Smooth muscle cell (in vitro differentiated cells): ENCODE results near the gene AGAP3. TPM values are rescaled to one million over a fixed set of nuclear protein-coding genes. Genes with fewer than 3 reads are reported as not detected.

Experiments
- DNase-seq: peaks from one replicate; lab custom pipeline; 2025; ENCODE audit not compliant: unreplicated experiment; lab: John Stamatoyannopoulos, UW
- H2AFZ ChIP-seq: fragments of 200-600 bp; sonication (generic); 2 replicates; pipeline ENCODE4 v1.6.0; 2016; ENCODE audit warnings: antibody characterized with exemption, low read depth, mild to moderate bottlenecking
- H3F3A ChIP-seq: fragments of 200-600 bp; sonication (generic); 2 replicates; pipeline ENCODE4 v1.6.0; 2017; ENCODE audit warnings: antibody characterized with exemption, low read depth
- H3K27ac ChIP-seq: fragments of 200-600 bp; sonication (generic); 2 replicates; pipeline ENCODE4 v1.5.1; 2016; ENCODE audit warnings: low read depth, mild to moderate bottlenecking
- H3K27me3 ChIP-seq: fragments of 200-600 bp; sonication (generic); 2 replicates; pipeline ENCODE4 v1.6.1; 2016; ENCODE audit warnings: low read depth, mild to moderate bottlenecking
- H3K36me3 ChIP-seq: fragments of 200-600 bp; sonication (generic); 2 replicates; pipeline ENCODE4 v1.5.1; 2016; ENCODE audit warnings: low read depth
- H3K4me1 ChIP-seq: fragments of 200-600 bp; sonication (generic); 2 replicates; pipeline ENCODE4 v1.5.1; 2016; ENCODE audit warnings: low read depth
- H3K4me2 ChIP-seq: fragments of 200-600 bp; sonication (generic); 2 replicates; pipeline ENCODE4 v1.6.0; 2016; ENCODE audit warnings: mild to moderate bottlenecking
- H3K4me3 ChIP-seq: fragments of 200-600 bp; sonication (generic); 2 replicates; pipeline ENCODE4 v1.5.1; 2016; ENCODE audit warnings: mild to moderate bottlenecking
- H3K79me2 ChIP-seq: fragments of 200-600 bp; sonication (generic); 2 replicates; pipeline ENCODE4 v1.6.0; 2016; ENCODE audit warnings: low read depth, mild to moderate bottlenecking
- H3K9ac ChIP-seq: fragments of 200-600 bp; sonication (generic); 2 replicates; pipeline ENCODE4 v1.6.0; 2016; ENCODE audit warnings: low read depth
- H3K9me3 ChIP-seq: fragments of 200-600 bp; sonication (generic); replicated peaks from 2 replicates; pipeline ENCODE4 v1.5.1; 2016; ENCODE audit warnings: low read depth
- H4K20me1 ChIP-seq: fragments of 200-600 bp; sonication (generic); 2 replicates; pipeline ENCODE4 v1.6.0; 2016; ENCODE audit warnings: low read depth
- CTCF ChIP-seq: fragments of 200-600 bp; sonication (generic); IDR thresholded peaks from 2 replicates; pipeline ENCODE4 v1.5.1; 2017; ENCODE audit warnings: borderline replicate concordance, mild to moderate bottlenecking, antibody characterized with exemption; ENCODE audit not compliant: insufficient read depth, poor library complexity, severe bottlenecking
- WGBS: methylation state at CpG from one replicate; pipeline ENCODE4 v1.1.7; 2016; ENCODE audit warnings: low lambda C conversion rate; 5-methylcytosine and 5-hydroxymethylcytosine counted together
- polyA plus RNA-seq: library from polyadenylated mRNA; unstranded; fragments of >200 nt; fragmentation: Nextera tagmentation; extraction: Ambion mirVana; gene quantifications from 2 replicates; pipeline ENCODE4 v1.2.1, GENCODE V29; 2016
- total RNA-seq: library from RNA; depleted of rRNA; stranded (reverse); fragments of >200 nt; gene quantifications from 2 replicates; pipeline ENCODE4 v1.2.3, GENCODE V29; 2014

Gene AGAP3
- total and polyA plus RNA-seq, 2 experiments from 2014 or later, result 29.8 to 51.4 TPM

- Histone ChIP-seq H3K27ac (no peak overlapping the region), H3F3A (peaks cover 16% of the 10 kb centered on the region), H3K9me3 (no peaks in the 10 kb centered on the region), H3K79me2 (peaks cover 89% of the 10 kb centered on the region), H4K20me1 (peaks cover 91% of the 10 kb centered on the region), H3K9ac (no peak overlapping the region), H3K36me3 (no peaks in the 10 kb centered on the region), H3K27me3 (no peaks in the 10 kb centered on the region), H2AFZ (no peak overlapping the region), H3K4me2 (no peak overlapping the region), H3K4me1 (peaks cover 24% of the 10 kb centered on the region), H3K4me3 (no peak overlapping the region)
- 92% methylated on average over 7 of the region's 7 CpGs for WGBS
- no peak for TF ChIP-seq CTCF
- no peak for DNase-seq
Measured at GRCh38 chr7:151091003-151091402, 4.7 kb downstream of the AGAP3 start.

DNA sequence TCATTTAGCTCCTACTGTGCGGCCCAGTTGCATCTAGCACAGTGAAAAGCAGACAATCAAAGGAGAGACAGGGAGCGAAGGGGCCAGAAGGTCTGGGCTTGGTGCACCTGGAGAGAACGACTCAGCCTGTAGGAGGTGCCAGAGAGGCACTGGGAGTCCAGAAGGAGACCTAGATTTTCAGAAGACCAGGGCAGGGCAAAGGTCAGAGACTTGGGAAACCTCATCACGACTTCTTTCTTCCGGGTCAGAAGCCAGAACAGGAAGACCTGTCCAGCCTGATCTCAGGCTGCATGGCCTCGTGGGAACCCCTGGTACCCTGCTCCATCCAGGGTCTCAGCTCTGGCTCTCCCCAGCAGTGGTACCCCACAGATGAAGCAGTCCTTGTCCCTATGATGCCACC is 5.2 kb downstream of the AGAP3 start:
- H3K79me2 ChIP-seq, result peaks cover 94% of the 10 kb centered on the region
- no peak overlapping the region for H2AFZ ChIP-seq
- peaks cover 95% of the 10 kb centered on the region for H4K20me1 ChIP-seq
- DNase-seq, result no peak
- WGBS, result 75% methylated on average over 6 of the region's 6 CpGs
- no peak overlapping the region for H3K4me3 ChIP-seq
- no peak overlapping the region for H3K4me2 ChIP-seq
- H3K36me3 ChIP-seq, result no peaks in the 10 kb centered on the region
- no peak overlapping the region for H3K27ac ChIP-seq
- peak; percentile 35 for TF ChIP-seq CTCF
- H3K9me3 ChIP-seq, result no peaks in the 10 kb centered on the region
- H3K9ac ChIP-seq, result no peak overlapping the region
- peaks cover 16% of the 10 kb centered on the region for H3F3A ChIP-seq
- no peaks in the 10 kb centered on the region for H3K27me3 ChIP-seq
- H3K4me1 ChIP-seq, result peaks cover 24% of the 10 kb centered on the region

GRCh38 chr7:151091988-151092387 is 5.7 kb downstream of the AGAP3 start:
- peaks cover 99% of the 10 kb centered on the region for H4K20me1 ChIP-seq
- H3K4me1 ChIP-seq, result peaks cover 24% of the 10 kb centered on the region
- no peak overlapping the region for H3K9ac ChIP-seq
- WGBS, result 97% methylated on average over 14 of the region's 14 CpGs
- DNase-seq, result no peak
- H3K9me3 ChIP-seq, result no peaks in the 10 kb centered on the region
- H3K36me3 ChIP-seq, result no peaks in the 10 kb centered on the region
- no peak overlapping the region for H3K27ac ChIP-seq
- TF ChIP-seq CTCF, result no peak
- H3K4me3 ChIP-seq, result no peak overlapping the region
- H3F3A ChIP-seq, result peaks cover 16% of the 10 kb centered on the region
- H3K4me2 ChIP-seq, result no peak overlapping the region
- H3K27me3 ChIP-seq, result no peaks in the 10 kb centered on the region
- peaks cover 97% of the 10 kb centered on the region for H3K79me2 ChIP-seq
- H2AFZ ChIP-seq, result no peak overlapping the region

- Histone ChIP-seq H4K20me1 (peaks cover 100% of the 10 kb centered on the region), H3K9ac (no peak overlapping the region), H3K4me2 (no peak overlapping the region), H3K79me2 (peaks cover 98% of the 10 kb centered on the region), H3K27ac (no peak overlapping the region), H2AFZ (no peak overlapping the region), H3K4me3 (no peak overlapping the region), H3K4me1 (peaks cover 11% of the 10 kb centered on the region), H3K9me3 (no peaks in the 10 kb centered on the region), H3F3A (peaks cover 8% of the 10 kb centered on the region), H3K27me3 (no peaks in the 10 kb centered on the region), H3K36me3 (no peaks in the 10 kb centered on the region)
- 94% methylated on average over 6 of the region's 6 CpGs for WGBS
- DNase-seq, result no peak
- no peak for TF ChIP-seq CTCF
Measured at GRCh38 chr7:151093748-151094147, 7.5 kb downstream of the AGAP3 start.
